ENCODE measurements around the gene DNASE1L1. TPM values are rescaled to one million over a fixed set of nuclear protein-coding genes. Genes with fewer than 3 reads are reported as not detected.

DNASE1L1 gene
- total RNA-seq, 4 donors from 2014 or later: 40.7 to 92.9 (median 61.6) TPM

DNA sequence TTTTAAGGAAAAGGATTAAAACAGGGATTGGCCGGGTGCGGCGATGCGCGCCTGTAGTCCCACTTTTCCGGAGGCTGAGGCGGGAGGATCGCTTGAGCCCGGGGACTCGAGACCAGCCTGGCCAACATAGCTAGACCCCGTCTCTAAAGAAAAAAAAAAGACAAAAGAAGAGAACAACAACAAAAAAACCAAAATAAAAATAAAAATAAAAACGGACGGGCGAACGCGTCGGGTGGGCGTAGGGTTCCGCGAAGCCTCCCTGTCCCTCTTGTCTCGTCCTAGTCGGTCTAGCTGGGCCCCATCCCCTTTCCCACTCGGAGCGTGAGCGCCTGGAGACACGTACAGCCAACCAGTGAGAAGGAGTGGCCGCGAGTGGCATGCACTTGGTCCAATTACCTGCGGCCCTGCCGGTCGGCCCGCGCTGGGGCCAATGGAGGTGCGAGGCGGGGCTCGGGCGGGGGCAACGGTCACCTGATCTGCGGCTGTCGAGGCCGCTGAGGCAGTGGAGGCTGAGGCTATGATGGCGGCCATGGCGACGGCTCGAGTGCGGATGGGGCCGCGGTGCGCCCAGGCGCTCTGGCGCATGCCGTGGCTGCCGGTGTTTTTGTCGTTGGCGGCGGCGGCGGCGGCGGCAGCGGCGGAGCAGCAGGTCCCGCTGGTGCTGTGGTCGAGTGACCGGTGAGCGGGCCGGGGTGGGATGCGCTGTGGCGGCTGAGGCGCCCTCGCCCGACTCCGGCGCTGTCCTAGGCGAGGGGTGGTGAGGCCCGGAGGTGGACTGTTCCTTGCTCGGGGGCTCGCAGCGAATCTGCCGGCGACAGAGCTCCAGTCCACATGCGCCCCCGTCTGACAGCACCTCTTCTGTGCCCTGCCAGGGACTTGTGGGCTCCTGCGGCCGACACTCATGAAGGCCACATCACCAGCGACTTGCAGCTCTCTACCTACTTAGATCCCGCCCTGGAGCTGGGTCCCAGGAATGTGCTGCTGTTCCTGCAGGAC lies 19.4 kb upstream of the DNASE1L1 start, which contains the start of gene ATP6AP1:
Gene ATP6AP1, plus strand, starts transcription at position 502 of the 996 bp plus-strand sequence. Its CDS starts 16 bp downstream, at position 518.
- TF ChIP-seq, protein P1, sequence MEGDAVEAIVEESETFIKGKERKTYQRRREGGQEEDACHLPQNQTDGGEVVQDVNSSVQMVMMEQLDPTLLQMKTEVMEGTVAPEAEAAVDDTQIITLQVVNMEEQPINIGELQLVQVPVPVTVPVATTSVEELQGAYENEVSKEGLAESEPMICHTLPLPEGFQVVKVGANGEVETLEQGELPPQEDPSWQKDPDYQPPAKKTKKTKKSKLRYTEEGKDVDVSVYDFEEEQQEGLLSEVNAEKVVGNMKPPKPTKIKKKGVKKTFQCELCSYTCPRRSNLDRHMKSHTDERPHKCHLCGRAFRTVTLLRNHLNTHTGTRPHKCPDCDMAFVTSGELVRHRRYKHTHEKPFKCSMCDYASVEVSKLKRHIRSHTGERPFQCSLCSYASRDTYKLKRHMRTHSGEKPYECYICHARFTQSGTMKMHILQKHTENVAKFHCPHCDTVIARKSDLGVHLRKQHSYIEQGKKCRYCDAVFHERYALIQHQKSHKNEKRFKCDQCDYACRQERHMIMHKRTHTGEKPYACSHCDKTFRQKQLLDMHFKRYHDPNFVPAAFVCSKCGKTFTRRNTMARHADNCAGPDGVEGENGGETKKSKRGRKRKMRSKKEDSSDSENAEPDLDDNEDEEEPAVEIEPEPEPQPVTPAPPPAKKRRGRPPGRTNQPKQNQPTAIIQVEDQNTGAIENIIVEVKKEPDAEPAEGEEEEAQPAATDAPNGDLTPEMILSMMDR (IDR thresholded peaks at IDR 0.05): no peak
- peak in 1 of 2 donors; percentile 82 for TF ChIP-seq POLR2A (IDR thresholded peaks at IDR 0.05)
- no peaks in the 10 kb centered on the region for H3K9me3 ChIP-seq
- H3K36me3 ChIP-seq: peaks cover 0 to 2% of the 10 kb centered on the region in 2 donors
- peaks cover 3% of the 10 kb centered on the region in 2 donors for H3K4me1 ChIP-seq
- H3K4me3 ChIP-seq (replicated peaks in 1 of 3): peak within 1 kb of the TSS in 2 of 3 donors; percentile 33 to 52
- no peaks in the 10 kb centered on the region for H3K27me3 ChIP-seq
- peak within 1 kb of the TSS; percentile 55 to 74 (median 63) for H3K27ac ChIP-seq
- 22 to 26% methylated on average over 30 to 31 of the region's 87 CpGs for whole genome bisulfite sequencing, 2 donors
- DNase-seq: peak; percentile 92 to 93
- intact Hi-C loops (cut with DNase I): no loop called here

DNA sequence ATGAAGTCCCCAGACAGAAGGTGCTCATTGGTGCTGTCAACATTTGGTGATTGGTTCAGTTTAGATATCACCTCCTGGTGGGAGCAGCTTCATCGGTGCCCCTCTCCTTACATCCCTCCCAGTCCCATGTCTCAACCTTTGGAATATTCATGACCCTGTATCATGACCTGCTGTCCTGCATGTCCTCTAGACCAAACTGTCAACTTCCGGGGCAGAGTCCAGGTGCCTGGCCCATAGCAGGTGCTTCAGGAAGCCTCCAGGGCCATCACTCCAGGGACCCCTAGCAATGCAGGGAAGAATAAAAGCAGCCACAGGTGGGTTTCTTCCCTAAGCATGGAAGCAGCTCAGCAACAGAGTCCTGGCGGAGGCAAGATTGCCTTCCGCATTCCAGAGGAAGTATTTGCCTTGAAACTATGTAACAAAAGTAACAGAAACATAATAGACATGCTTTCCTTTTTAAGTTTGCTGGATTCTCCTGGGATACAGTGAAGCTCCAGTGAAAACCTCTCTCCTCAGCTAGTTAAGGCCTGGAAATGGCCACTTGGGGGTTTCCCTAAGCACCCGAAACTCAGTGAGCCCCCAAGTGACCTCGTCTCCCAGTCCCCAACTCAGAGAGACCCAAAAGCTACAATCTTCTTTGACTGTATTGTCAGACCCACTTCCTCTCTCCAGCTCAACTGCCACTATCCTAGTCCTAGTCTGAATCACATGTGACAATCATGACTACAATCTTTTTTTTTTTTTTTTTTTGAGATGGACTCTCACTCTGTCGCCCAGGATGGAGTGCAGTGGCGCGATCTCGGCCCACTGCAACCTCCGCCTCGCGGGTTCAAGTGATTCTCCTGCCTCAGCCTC lies 18.1 kb upstream of the DNASE1L1 start:
- intact Hi-C loops (cut with DNase I): no loop called here
- no peaks in the 10 kb centered on the region for H3K27me3 ChIP-seq
- TF ChIP-seq POLR2A (IDR thresholded peaks at IDR 0.05): no peak
- TF ChIP-seq, protein P1 (IDR thresholded peaks at IDR 0.05): no peak
- no peak for DNase-seq
- H3K4me3 ChIP-seq (replicated peaks in 1 of 3): no peak overlapping the region
- H3K27ac ChIP-seq: no peak overlapping the region
- H3K36me3 ChIP-seq: no peaks in the 10 kb centered on the region
- H3K4me1 ChIP-seq: peaks cover 3% of the 10 kb centered on the region in 2 donors
- H3K9me3 ChIP-seq: no peaks in the 10 kb centered on the region
- 87 to 91% methylated on average over 10 to 13 of the region's 13 CpGs for WGBS, 2 donors

DNA sequence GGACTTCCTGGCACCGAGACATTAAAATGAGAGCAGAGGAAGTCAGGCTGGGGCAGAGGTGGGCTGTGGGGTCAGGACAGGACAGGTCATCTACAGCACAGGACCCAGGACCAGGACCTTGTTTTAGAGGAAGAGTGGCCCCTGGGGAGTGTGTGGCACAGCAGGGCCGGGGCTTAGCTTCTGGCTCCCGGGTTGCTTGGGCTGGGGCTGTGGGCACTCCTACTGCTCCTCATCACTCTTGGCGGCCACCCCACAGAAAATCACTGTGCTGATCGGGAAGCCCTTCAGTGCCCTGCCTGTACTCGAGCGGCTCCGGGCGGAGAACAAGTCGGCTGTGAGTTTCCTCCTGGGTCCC lies 11.3 kb upstream of the DNASE1L1 start:
- no peaks in the 10 kb centered on the region for H3K9me3 ChIP-seq
- no peaks in the 10 kb centered on the region for H3K36me3 ChIP-seq
- H3K4me3 ChIP-seq (replicated peaks in 1 of 3): no peak overlapping the region
- no peaks in the 10 kb centered on the region for H3K27me3 ChIP-seq
- no peak for DNase-seq
- H3K4me1 ChIP-seq: peaks cover 0 to 16% of the 10 kb centered on the region in 2 donors
- TF ChIP-seq, protein P1 (IDR thresholded peaks at IDR 0.05): no peak
- intact Hi-C loops (cut with DNase I): no loop called here
- peak overlapping the region; percentile 33 to 47 (median 42) for H3K27ac ChIP-seq
- WGBS, 2 donors: no CpG with 5 or more reads among the region's 10 CpGs

DNA sequence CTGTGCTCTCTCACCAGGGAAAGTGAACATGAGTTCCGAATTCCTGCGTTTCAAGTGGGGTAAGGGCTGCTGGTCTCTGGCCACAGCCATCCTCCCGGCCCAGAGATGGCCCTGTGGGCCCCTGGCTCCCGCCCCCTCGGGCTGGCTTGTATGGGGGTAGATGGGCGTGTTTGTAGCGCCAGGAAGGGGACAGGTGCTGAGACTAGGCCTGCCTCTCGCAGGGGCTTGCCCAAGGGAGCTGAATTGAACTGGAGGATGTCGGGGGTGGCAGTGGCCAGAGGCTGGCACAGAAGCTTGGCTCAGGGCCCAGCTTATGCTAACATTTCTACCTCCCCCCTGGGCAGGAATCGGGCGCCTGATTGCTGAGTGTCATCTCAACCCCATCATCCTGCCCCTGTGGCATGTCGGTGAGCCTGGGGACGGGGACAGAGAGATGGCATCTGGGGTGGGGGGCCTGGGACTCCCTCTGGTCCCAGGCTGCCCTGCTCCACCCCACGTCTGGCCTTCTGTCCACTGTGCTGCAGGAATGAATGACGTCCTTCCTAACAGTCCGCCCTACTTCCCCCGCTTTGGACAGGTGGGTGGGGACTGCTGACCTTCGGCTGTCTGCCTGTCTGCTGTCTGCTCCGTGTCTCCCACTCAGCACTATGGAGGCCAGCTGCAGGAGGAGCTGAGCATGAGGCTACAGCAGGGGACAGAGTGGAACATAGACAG lies 10.8 kb upstream of the DNASE1L1 start:
- Histone ChIP-seq H3K27ac (peak overlapping the region; percentile 33 to 47 (median 42)), H3K9me3 (no peaks in the 10 kb centered on the region), H3K4me3 (replicated peaks in 1 of 3) (no peak overlapping the region), H3K27me3 (no peaks in the 10 kb centered on the region), H3K36me3 (no peaks in the 10 kb centered on the region), H3K4me1 (peaks cover 0 to 16% of the 10 kb centered on the region in 2 donors)
- no peak for TF ChIP-seq POLR2A (IDR thresholded peaks at IDR 0.05)
- TF ChIP-seq, protein P1 (IDR thresholded peaks at IDR 0.05): no peak
- intact Hi-C loops (cut with DNase I): no loop called here
- 51% methylated on average over 7 of the region's 19 CpGs; no CpG with 5 or more reads in 1 of the 2 donors for WGBS, 2 donors
- DNase-seq: peak; percentile 64 to 66

All from thyroid gland (tissue), 4 donors.